ENCODE results near the gene GPC5.

Gene GPC5

DNA sequence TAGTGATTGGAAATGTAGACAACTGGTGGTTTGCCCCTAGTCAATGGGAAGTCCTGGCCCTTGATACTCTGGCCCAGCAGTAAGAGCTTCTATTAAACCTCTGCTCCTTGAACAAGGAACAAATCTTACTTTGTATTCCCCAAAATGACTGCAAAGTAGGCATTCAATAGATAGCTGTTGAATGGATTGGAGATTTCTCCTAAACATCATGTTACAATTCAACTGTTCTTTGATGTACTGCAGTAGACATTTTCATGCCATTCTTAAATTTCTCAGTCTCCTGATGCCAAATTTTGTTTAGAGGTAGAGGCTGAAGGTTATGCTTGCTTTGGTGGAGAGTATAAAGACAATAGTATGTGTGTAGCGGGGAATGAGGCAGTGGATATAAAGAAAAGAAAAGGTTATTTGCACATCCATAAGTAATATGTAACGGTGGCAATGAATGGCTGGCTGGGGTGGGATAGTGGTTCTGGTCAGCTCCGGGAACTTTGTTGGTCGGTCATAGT lies 38.1 kb upstream of the GPC5 start:
- Histone ChIP-seq H3K27me3 (ENCODE audit: low read depth, low read length) (no peaks in the 10 kb centered on the region), H3K4me3 (ENCODE audit: low read length) (no peak overlapping the region), H3K9ac (ENCODE audit: low read length) (no peak overlapping the region), H3K36me3 (replicated peaks; ENCODE audit: low read depth, low read length) (peaks cover 50% of the 10 kb centered on the region), H3K4me2 (ENCODE audit: low read length) (no peak overlapping the region), H3K4me1 (ENCODE audit: low read length) (peaks cover 15% of the 10 kb centered on the region), H3K27ac (ENCODE audit: low read length) (peak overlapping the region; percentile 12; the same call in 1 of the 2 replicates), H4K20me1 (ENCODE audit: insufficient read depth, low read length) (peaks cover 39% of the 10 kb centered on the region), H3K9me3 (ENCODE audit: insufficient read depth, low read length) (no peaks in the 10 kb centered on the region), H3K79me2 (ENCODE audit: low read length) (peaks cover 6% of the 10 kb centered on the region), H2AFZ (ENCODE audit: low read depth, low read length) (no peak overlapping the region)
- TF ChIP-seq, protein P1, sequence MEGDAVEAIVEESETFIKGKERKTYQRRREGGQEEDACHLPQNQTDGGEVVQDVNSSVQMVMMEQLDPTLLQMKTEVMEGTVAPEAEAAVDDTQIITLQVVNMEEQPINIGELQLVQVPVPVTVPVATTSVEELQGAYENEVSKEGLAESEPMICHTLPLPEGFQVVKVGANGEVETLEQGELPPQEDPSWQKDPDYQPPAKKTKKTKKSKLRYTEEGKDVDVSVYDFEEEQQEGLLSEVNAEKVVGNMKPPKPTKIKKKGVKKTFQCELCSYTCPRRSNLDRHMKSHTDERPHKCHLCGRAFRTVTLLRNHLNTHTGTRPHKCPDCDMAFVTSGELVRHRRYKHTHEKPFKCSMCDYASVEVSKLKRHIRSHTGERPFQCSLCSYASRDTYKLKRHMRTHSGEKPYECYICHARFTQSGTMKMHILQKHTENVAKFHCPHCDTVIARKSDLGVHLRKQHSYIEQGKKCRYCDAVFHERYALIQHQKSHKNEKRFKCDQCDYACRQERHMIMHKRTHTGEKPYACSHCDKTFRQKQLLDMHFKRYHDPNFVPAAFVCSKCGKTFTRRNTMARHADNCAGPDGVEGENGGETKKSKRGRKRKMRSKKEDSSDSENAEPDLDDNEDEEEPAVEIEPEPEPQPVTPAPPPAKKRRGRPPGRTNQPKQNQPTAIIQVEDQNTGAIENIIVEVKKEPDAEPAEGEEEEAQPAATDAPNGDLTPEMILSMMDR (IDR thresholded peaks at IDR 0.05; ENCODE audit: low read depth, low read length): no peak
- no peak for TF ChIP-seq EZH2phosphoT487 (IDR thresholded peaks at IDR 0.05; ENCODE audit: low read depth)

DNA sequence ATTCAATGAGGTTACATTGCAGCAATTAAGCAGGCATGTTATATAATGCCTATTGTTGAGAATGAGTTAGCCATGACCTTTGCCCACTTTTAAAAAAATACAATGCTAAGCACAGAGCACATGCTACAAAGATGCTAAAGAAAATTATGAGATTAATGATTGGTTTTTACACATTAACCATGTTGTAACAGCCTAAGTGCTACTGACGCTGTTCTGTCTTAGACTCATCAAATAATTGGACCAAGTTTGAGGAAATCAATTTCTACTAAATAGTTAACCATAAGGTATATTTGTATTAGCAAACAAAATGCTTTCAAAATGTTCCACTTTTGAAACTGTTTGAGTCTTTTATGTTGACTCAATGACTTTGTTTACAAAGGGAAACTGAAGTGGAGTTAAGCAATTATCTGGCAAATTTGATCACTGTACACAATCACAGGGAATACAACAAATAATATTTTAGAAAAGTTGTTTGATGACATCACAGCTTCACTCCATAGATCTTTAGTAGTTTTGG lies 36.6 kb upstream of the GPC5 start:
- Histone ChIP-seq H3K9me3 (ENCODE audit: insufficient read depth, low read length) (no peaks in the 10 kb centered on the region), H3K79me2 (ENCODE audit: low read length) (no peaks in the 10 kb centered on the region; the same call in 1 of the 2 replicates), H3K36me3 (replicated peaks; ENCODE audit: low read depth, low read length) (peaks cover 36% of the 10 kb centered on the region), H3K4me1 (ENCODE audit: low read length) (peaks cover 12% of the 10 kb centered on the region), H3K27me3 (ENCODE audit: low read depth, low read length) (no peaks in the 10 kb centered on the region), H2AFZ (ENCODE audit: low read depth, low read length) (no peak overlapping the region), H3K4me3 (ENCODE audit: low read length) (no peak overlapping the region), H3K4me2 (ENCODE audit: low read length) (no peak overlapping the region), H3K9ac (ENCODE audit: low read length) (no peak overlapping the region), H3K27ac (ENCODE audit: low read length) (no peak overlapping the region), H4K20me1 (ENCODE audit: insufficient read depth, low read length) (peaks cover 24% of the 10 kb centered on the region)
- no peak for TF ChIP-seq EZH2phosphoT487 (IDR thresholded peaks at IDR 0.05; ENCODE audit: low read depth)
- TF ChIP-seq, protein P1 (IDR thresholded peaks at IDR 0.05; ENCODE audit: low read depth, low read length): no peak

DNA sequence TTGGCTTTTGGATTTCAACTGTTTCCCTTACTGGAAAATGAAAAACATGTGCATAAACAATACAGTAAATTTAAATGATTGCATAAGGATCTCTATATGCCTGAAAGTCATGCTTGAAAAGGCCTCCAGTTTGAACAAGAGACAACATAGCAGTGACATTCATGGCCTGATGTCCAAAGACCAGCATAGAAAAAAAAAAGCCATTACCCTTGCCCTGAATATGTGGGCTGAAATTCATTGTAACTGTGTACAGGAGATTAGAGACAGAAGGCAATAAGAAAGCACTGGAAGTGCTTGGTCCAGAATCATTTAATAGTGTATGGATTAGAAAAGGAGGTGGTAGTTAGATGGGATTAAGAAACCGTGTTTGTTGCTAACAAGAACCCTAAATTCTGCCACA lies 35.5 kb upstream of the GPC5 start:
- Histone ChIP-seq H3K36me3 (replicated peaks; ENCODE audit: low read depth, low read length) (peaks cover 25% of the 10 kb centered on the region), H3K27ac (ENCODE audit: low read length) (no peak overlapping the region), H3K79me2 (ENCODE audit: low read length) (no peaks in the 10 kb centered on the region), H3K27me3 (ENCODE audit: low read depth, low read length) (no peaks in the 10 kb centered on the region), H3K9me3 (ENCODE audit: insufficient read depth, low read length) (no peaks in the 10 kb centered on the region), H3K4me1 (ENCODE audit: low read length) (peaks cover 19% of the 10 kb centered on the region), H3K4me3 (ENCODE audit: low read length) (no peak overlapping the region), H3K9ac (ENCODE audit: low read length) (no peak overlapping the region), H3K4me2 (ENCODE audit: low read length) (no peak overlapping the region), H2AFZ (ENCODE audit: low read depth, low read length) (no peak overlapping the region), H4K20me1 (ENCODE audit: insufficient read depth, low read length) (peaks cover 13% of the 10 kb centered on the region)
- TF ChIP-seq, protein P1 (IDR thresholded peaks at IDR 0.05; ENCODE audit: low read depth, low read length): no peak
- no peak for TF ChIP-seq EZH2phosphoT487 (IDR thresholded peaks at IDR 0.05; ENCODE audit: low read depth)

DNA sequence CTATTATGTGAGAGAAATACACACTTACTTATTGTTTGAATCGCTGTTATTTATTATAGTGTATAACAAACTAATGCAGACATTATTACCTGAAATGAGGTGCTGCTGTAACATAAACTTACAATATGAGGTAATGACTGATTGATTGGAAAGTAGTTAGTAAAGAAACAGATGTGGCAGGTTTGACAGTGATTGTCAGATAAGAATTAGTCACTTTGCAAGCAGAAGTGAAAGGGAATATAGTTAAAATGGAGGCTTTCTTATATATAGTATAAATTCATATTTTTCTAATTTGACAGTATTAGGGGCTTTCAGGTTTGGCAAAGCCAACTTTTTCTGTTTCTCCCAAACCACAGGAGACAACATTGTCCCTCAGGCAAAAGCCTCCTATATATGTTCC lies 30.3 kb upstream of the GPC5 start:
- Histone ChIP-seq H4K20me1 (ENCODE audit: insufficient read depth, low read length) (no peaks in the 10 kb centered on the region), H2AFZ (ENCODE audit: low read depth, low read length) (no peak overlapping the region), H3K4me2 (ENCODE audit: low read length) (peak overlapping the region; percentile 51), H3K9ac (ENCODE audit: low read length) (no peak overlapping the region), H3K36me3 (replicated peaks; ENCODE audit: low read depth, low read length) (peaks cover 9% of the 10 kb centered on the region), H3K27me3 (ENCODE audit: low read depth, low read length) (no peaks in the 10 kb centered on the region), H3K9me3 (ENCODE audit: insufficient read depth, low read length) (no peaks in the 10 kb centered on the region), H3K79me2 (ENCODE audit: low read length) (no peaks in the 10 kb centered on the region), H3K27ac (ENCODE audit: low read length) (peak overlapping the region; percentile 11; the same call in 1 of the 2 replicates), H3K4me1 (ENCODE audit: low read length) (peaks cover 36% of the 10 kb centered on the region), H3K4me3 (ENCODE audit: low read length) (no peak overlapping the region; the same call in 1 of the 2 replicates)
- TF ChIP-seq, protein P1 (IDR thresholded peaks at IDR 0.05; ENCODE audit: low read depth, low read length): no peak
- no peak for TF ChIP-seq EZH2phosphoT487 (IDR thresholded peaks at IDR 0.05; ENCODE audit: low read depth)

Measured in OCI-LY3 (cell line).